Measurements from ENCODE around the gene LDB3.

Gene LDB3

DNA sequence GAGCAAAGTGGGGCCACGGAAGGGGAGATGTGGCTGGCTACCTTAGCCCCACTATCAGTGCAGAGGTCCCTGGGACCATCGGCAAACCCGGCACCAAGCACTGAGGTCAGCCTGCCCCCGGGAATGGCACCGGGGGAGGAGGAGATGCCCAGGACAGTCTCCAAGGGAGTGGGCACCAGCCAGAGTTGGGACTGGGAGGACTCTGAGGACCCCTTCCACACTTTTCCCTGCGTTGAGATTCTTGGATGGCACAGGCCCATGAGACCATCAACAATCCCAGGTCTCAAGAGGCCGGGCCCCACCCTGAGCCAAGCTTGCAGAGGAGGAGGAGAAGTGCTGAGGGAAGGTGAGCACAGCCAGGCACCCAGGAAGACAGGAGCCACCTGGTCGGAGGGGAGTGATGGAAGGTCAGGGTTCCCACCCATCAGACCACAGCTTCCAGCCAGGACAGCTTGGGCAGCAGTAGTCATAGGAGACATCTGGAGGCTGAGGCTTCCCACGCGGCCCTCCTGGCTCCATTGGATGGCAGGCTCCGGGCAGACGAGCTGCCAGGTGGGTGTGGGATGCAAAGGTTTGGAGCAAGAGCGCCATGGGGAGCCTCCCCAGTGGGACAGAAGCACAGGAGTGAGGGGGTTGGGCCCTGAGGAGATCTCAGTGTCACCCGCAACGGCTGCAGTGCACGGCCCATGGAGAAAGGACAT is 16.5 kb upstream of the LDB3 start:
- no peak for DNase-seq

DNA sequence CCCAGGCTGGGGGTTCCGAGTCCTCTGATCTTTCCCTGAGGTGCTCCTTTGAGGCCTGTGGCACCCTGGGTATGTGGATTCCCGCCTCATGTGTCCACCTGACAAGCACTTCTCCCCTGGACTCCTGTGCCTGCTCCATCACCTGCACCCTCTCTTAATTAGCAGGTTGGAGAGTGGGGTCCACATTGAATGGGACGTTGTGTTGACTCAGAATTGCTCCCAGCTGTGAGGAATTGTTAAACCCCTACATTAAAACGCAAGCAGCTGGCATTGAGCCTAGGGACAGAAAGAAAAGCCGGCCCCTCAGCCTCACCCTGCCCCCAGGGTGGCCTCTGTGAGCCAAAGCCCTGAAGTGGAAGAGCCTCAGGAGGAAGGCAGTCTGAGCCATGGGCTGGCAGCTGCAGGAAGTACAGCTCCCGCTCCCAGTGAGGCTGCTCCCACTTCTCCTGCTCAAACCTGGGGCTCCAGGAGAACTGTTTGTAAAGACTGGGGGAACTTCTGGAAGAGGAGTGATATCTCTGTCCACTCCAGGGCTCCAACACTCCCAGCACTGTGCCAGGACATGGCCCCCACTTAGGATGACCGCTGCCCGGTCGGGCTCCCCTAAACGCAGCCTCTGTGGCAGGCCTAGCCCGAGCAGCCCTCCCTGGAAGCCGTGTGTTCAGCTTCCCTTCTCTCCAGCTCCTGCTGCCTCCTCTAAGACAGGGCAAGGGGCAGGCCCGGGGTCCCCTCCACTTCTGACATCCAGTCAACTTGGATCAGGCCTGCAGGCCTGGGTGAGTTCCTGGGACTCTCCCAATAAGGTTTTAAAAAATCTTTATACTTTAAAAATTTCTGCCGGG is 15.7 kb upstream of the LDB3 start:
- no peak for DNase-seq

DNA sequence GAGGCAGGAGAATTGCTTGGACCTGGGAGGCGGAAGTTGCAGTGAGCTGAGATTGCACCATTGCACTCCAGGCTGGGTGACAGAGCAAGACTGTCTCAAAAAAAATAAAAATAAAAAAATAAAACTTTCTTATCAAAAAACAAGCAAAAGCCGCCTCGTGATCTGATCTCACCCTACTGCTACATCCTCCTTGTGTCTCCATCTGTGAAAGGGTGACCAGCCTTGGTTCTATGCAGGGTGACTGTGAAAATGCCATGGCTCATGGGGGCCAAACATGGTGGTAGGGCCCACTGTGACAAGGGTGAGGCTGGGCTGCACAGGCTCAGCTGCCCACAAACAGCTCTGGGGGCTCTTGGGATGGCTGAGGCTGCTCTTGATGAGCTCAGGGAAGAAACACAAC is 14.9 kb upstream of the LDB3 start:
- no peak for DNase-seq

DNA sequence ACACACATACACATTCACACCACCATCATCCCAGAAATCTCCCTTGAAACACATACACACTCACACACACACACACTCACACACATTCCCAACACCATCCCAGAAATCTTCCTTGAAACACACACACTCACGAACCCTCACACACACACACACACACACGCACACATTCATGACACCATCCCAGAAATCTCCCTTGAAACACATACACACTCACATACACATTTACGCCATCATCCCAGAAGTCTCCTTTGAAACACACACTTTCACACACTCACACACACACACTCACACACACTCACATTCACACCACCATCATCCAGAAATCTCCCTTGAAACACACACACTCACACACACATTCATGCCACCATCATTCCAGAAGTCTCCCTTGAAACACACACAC is 14.3 kb upstream of the LDB3 start:
- DNase-seq, result no peak

DNA sequence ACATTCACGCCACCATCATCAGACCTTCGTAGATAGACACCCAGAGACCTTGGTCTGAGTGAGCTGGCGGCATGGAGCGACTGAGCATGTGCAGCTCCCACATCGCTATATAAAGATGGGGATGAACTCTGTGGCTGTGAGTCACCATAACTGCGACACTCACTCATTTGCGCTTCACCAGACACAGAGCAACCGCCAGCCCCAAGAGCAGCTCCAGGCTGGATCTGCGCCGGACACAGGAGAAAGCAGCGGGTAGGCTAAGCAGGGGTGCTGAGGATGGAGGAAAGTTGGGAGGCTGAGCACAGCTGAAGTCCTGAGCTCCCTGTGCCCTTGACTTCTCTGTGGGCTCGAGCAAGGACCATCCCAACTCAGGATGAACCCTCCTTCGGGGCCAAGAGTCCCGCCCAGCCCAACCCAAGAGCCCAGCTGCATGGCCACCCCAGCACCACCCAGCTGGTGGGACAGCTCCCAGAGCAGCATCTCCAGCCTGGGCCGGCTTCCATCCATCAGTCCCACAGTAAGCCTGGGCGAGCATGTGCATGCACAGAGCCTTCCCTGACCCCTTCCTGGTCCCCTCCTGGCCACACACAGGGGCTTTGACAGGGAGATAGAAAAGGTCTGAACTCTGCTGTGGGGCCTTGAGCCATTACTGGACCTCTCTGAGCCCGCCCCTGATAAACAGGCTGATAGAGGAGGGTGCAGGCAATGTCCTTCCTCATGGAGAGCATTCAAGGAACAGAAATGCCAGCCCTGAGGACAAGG is 13.7 kb upstream of the LDB3 start, which contains the start of gene OPN4:
Gene OPN4 (plus strand): TSS at position 137 of the 762 bp plus-strand sequence. CDS start 237 bp downstream, at position 374.
- DNase-seq, result no peak

- no peak for DNase-seq
Measured at GRCh38 chr10:86655173-86655540, 13.2 kb upstream of the LDB3 start.

DNA sequence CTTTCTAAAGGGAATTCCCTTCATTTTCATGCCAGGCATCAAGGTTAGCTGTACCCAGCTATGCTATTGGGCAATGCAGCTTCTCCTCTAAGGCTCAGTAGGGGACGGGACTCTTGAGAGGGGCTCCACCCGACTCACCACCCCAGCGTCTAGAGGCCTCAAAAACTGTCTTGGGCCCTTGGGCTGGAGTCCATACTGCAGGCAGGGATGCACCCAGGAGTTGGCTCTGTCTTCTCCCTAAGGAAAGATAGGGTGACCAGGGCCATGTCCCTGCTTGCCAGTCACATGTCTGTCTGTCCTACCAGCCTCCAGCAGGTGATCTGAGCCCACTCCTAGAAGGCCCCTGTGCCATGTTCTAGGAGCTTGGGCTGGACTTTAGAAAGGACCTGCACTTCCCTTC is 12.7 kb upstream of the LDB3 start:
- DNase-seq, result no peak

DNA sequence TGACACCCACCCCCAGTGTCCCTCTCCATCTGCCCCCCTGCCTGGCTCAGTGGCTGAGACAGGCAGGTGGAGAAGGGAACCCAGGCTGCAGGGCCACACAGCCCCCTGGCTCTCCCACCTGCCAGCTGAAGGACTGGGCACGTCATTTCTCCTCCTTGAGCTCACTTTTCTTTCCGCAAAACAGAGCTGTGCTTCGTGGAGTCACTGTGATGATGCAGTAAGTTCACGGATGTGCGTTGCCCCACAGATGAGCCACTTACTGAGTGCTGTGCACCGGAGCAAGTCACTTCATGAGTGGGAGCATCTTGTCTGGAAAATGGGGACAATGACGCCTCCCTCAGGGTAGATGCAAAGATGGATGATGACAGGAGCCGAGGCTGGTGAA is 11.3 kb upstream of the LDB3 start:
- DNase-seq, result no peak

GRCh38 chr10:86657396-86658011 is 10.8 kb upstream of the LDB3 start:
- DNase-seq, result no peak

GRCh38 chr10:86658261-86658741 is 10.0 kb upstream of the LDB3 start:
- no peak for DNase-seq

DNA sequence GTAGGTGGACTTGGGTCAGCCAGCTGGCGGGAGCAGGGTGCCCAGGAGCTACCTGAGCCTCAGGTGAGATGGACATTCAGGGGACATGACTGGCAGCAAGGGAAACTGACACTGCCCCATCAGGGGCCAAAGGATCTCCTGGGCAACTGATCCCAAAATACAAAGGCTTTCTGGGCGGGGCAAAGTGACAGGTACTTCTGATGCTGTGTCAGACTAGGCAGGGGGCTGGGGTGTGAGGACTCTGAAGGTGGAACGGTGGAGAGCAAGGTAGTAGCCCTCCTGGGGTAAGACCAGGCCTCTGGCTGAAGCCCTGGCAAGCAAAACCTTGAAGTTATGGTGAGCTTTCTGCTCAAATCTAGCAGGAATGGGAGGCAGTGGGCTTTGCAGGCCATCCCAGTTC is 9.6 kb upstream of the LDB3 start:
- DNase-seq, result no peak

- DNase-seq, result no peak
Measured at GRCh38 chr10:86659161-86659691, 9.1 kb upstream of the LDB3 start.

DNA sequence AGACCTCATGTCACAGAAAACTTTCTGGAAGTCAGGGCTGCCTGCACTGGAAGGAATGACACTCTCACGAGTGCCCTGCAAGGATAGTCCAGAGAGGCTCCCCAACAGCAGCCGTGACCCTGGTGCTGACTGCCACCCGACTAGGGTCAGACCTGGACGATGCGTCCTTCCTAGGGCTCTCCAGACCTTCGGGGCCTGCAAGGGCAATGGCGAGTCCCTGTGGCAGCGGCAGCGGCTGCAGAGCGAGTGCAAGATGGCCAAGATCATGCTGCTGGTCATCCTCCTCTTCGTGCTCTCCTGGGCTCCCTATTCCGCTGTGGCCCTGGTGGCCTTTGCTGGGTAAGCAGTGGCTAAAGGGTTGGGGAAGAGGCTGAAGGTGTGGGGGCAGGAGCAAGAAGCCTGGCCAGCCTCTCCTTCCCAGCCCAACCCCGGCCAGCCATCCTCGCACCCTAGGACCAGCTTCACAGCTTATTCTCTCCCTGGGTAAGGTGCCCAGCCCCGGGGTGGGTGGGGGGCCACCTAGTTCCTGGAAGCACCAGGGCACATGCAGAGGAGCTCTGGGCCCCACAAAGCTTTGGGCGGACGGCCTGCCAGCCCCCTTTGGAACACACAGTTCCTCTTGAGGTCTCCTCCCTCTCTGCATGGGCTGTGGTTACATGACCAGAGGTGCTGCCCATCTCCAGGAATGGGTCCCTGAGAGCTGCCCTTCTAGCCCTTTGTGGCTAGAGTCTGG is 8.4 kb upstream of the LDB3 start:
- DNase-seq, result no peak

DNA sequence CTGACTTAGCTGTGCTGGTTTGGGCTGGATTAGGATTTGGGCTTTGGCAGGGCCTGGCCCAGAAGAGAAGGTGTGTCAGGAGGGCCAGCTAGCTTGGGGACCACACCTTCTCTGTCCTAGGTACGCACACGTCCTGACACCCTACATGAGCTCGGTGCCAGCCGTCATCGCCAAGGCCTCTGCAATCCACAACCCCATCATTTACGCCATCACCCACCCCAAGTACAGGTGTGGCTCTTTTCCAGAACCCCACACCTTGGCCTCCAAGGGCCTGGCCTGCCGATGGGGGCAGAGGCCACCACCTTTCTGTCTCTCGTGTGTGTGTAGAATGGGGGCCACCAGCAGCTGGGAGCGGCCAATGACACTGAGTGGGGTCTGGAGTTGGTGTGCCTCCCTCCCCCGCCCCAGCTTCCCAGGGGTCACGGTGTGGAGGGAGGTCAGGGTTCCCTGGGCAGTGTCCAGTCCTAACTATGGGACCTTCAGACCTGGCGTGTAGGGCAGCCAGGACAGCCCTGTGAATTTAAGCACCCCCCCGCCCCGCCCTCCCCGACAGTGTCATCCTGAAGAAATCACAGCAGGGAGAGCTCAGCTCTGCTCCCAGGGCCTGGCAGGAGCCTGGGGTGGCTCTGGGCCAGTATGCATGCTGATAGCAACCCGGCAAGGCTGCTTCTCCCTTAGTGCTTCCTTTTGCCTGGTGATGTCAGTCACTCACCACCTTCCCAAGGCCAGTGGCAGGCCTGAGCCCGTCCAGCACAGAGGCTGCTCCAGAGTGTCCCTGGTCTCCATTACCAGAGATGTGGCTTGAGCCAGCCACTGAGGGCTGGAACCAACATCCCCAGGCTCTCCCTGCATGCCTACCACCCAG is 6.9 kb upstream of the LDB3 start:
- DNase-seq, result no peak

- no peak for DNase-seq
Measured at GRCh38 chr10:86662186-86663045, 5.9 kb upstream of the LDB3 start.

- DNase-seq, result no peak
Measured at GRCh38 chr10:86663046-86663345, 5.3 kb upstream of the LDB3 start.

DNA sequence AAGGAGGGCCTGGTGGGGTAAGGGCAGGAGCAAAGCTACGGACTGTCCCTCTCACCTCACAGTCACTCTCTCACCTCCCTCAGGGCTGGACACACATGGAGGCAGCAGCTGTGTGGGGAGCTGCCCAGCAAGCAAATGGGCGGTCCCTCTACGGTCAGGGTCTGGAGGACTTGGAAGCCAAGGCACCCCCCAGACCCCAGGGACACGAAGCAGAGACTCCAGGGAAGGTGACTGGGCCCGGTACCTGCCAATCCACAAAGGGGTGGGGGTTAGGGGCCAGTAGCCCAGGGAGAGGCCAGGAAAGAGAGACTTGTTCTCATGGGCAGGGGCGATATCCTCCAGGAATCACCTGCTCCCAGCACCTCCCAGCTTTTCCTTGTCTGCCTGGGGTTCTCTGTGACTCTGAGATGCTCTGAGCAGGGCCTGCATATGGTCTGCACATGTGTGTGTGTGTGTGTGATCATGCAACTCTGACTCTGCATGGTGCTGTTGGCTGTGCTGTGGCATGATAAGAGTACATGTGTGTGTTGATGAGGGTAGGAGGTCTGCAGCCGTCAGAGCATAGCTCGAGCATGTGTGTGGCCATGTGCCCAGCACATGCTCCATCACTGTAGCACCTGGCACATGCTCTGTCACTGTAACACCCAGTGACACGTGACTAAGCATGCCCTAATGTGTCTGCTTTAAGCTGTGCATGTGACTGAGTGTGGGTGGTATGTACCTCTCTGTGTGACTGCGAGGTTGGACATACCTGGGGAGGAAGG is 4.6 kb upstream of the LDB3 start:
- DNase-seq, result no peak

GRCh38 chr10:86664341-86665217 is 3.7 kb upstream of the LDB3 start:
- DNase-seq, result no peak

Data from hippocampal formation (tissue), 2 donors.